ENCODE results near the gene XRCC1. TPM values are rescaled to one million over a fixed set of nuclear protein-coding genes. Genes with fewer than 3 reads are reported as not detected.

The XRCC1 gene
- polyA plus RNA-seq, 1 of the 3 experiments (the other 2 are of a cell fraction): 30.3 TPM

GRCh38 chr19:43622956-43623355 is 47.6 kb upstream of the XRCC1 start (continued):
- TF ChIP-seq EZH2phosphoT487 (IDR thresholded peaks at IDR 0.05; ENCODE audit: borderline replicate concordance, low read depth): no peak

GRCh38 chr19:43622070-43622469 is 46.7 kb upstream of the XRCC1 start:
- DNase-seq: no peak
- H3F3A ChIP-seq (replicated peaks; ENCODE audit: insufficient read depth): peaks cover 4% of the 10 kb centered on the region
- H3K9me3 ChIP-seq: no peaks in the 10 kb centered on the region
- no peak overlapping the region for H3K4me3 ChIP-seq (ENCODE audit: low read depth in 2 of 2, low read length in 1 of 2)
- CTCF ChIA-PET: interaction anchor here (2.5 kb wide), 1 partner anchor 67 kb away, joined by 7 read pairs; no protein-coding TSS in a partner anchor
- 67% methylated on average over 4 of the region's 4 CpGs for WGBS (ENCODE audit: low lambda C conversion rate)
- no peak overlapping the region for H3K9ac ChIP-seq
- H3K4me1 ChIP-seq (ENCODE audit: control insufficient read depth in 1 of 2, insufficient read depth in 2 of 2, low read depth in 1 of 2, low read length in 1 of 2): peaks cover 7 to 12% of the 10 kb centered on the region in 2 experiments; a peak in 2 of 4 replicates
- peaks cover 20% of the 10 kb centered on the region for H3K79me2 ChIP-seq (ENCODE audit: insufficient read depth)
- no peak for TF ChIP-seq RFX5 (IDR thresholded peaks at IDR 0.05; ENCODE audit: low read length)
- no peak for TF ChIP-seq GABPA (IDR thresholded peaks at IDR 0.05; ENCODE audit: low read depth)
- TF ChIP-seq CTCF (IDR thresholded peaks at IDR 0.05): no peak
- TF ChIP-seq, protein P1, sequence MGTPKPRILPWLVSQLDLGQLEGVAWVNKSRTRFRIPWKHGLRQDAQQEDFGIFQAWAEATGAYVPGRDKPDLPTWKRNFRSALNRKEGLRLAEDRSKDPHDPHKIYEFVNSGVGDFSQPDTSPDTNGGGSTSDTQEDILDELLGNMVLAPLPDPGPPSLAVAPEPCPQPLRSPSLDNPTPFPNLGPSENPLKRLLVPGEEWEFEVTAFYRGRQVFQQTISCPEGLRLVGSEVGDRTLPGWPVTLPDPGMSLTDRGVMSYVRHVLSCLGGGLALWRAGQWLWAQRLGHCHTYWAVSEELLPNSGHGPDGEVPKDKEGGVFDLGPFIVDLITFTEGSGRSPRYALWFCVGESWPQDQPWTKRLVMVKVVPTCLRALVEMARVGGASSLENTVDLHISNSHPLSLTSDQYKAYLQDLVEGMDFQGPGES (IDR thresholded peaks at IDR 0.05; ENCODE audit: low read depth, low read length): no peak
- TF ChIP-seq MEF2A (IDR thresholded peaks at IDR 0.05; ENCODE audit: borderline replicate concordance, low read depth): no peak
- TF ChIP-seq, protein P2, sequence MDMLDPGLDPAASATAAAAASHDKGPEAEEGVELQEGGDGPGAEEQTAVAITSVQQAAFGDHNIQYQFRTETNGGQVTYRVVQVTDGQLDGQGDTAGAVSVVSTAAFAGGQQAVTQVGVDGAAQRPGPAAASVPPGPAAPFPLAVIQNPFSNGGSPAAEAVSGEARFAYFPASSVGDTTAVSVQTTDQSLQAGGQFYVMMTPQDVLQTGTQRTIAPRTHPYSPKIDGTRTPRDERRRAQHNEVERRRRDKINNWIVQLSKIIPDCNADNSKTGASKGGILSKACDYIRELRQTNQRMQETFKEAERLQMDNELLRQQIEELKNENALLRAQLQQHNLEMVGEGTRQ (IDR thresholded peaks at IDR 0.05; ENCODE audit: borderline replicate concordance, low read depth, low read length): no peak
- POLR2A ChIA-PET: no interaction called here
- H3K36me3 ChIP-seq (replicated peaks in 1 of 2; ENCODE audit: control insufficient read depth in 1 of 2, insufficient read depth in 2 of 2, low read length in 1 of 2): peaks cover 0 to 3% of the 10 kb centered on the region in 2 experiments
- no peaks in the 10 kb centered on the region for H4K20me1 ChIP-seq (ENCODE audit: insufficient read depth)
- no peak overlapping the region for H3K4me2 ChIP-seq
- no peaks in the 10 kb centered on the region for H3K9me2 ChIP-seq
- no peak overlapping the region for H2AFZ ChIP-seq (ENCODE audit: low read depth)
- no peaks in the 10 kb centered on the region for H3K27me3 ChIP-seq (ENCODE audit: insufficient read depth)
- no peak overlapping the region for H3K27ac ChIP-seq (ENCODE audit: low read depth in 2 of 2, low read length in 1 of 2)

GRCh38 chr19:43620061-43621001 is 45.0 kb upstream of the XRCC1 start:
- H3K4me3 ChIP-seq (ENCODE audit: low read depth in 2 of 2, low read length in 1 of 2): peak overlapping the region; percentile 68 to 72
- H3K9me2 ChIP-seq: no peaks in the 10 kb centered on the region
- WGBS (ENCODE audit: low lambda C conversion rate): 60% methylated on average over 23 of the region's 23 CpGs
- H3K36me3 ChIP-seq (replicated peaks in 1 of 2; ENCODE audit: control insufficient read depth in 1 of 2, insufficient read depth in 2 of 2, low read length in 1 of 2): peaks cover 0 to 3% of the 10 kb centered on the region in 2 experiments
- H4K20me1 ChIP-seq (ENCODE audit: insufficient read depth): no peaks in the 10 kb centered on the region
- ChIA-PET POLR2A (interaction anchor here (1.1 kb wide), 1 partner anchor 48 kb away, joined by 5 read pairs; no protein-coding TSS in a partner anchor), CTCF (interaction anchor here (0.6 to 2.5 kb wide), 2 partner anchors 65 to 1154 kb away, joined by 3 to 7 read pairs; no protein-coding TSS in a partner anchor)
- H2AFZ ChIP-seq (ENCODE audit: low read depth): peak overlapping the region; percentile 88; the same call in 1 of the 2 replicates
- H3K27me3 ChIP-seq (ENCODE audit: insufficient read depth): no peaks in the 10 kb centered on the region
- no peak for TF ChIP-seq MXI1 (IDR thresholded peaks at IDR 0.05; ENCODE audit: low read depth, low read length)
- no peak for TF ChIP-seq JUND (IDR thresholded peaks at IDR 0.05)
- peaks cover 7 to 12% of the 10 kb centered on the region in 2 experiments; a peak in 2 of 4 replicates for H3K4me1 ChIP-seq (ENCODE audit: control insufficient read depth in 1 of 2, insufficient read depth in 2 of 2, low read depth in 1 of 2, low read length in 1 of 2)
- no peak for DNase-seq
- H3K9me3 ChIP-seq: no peaks in the 10 kb centered on the region
- H3K4me2 ChIP-seq: peak overlapping the region; percentile 87
- H3K79me2 ChIP-seq (ENCODE audit: insufficient read depth): peaks cover 38% of the 10 kb centered on the region
- peak overlapping the region; percentile 74 to 98 for H3K27ac ChIP-seq (ENCODE audit: low read depth in 2 of 2, low read length in 1 of 2)
- peaks cover 4% of the 10 kb centered on the region for H3F3A ChIP-seq (replicated peaks; ENCODE audit: insufficient read depth)
- H3K9ac ChIP-seq: peak overlapping the region; percentile 86

Measured in SK-N-SH (cell line).